AG04449 (cell line): ENCODE measurements around the gene TTLL8.

Source experiments
- CTCF ChIA-PET: fragments of 350-600 bp; formaldehyde crosslinking; extraction: SDS; loops from one replicate; lab custom pipeline; 2021; ENCODE audit warnings: antibody characterized with exemption; lab: Yijun Ruan, JAX
- POLR2A ChIA-PET: fragments of 400-600, 350-600 bp; formaldehyde crosslinking; extraction: SDS; loops from one replicate; lab custom pipeline; 2020; ENCODE audit warnings: antibody characterized with exemption, inconsistent platforms; lab: Yijun Ruan, JAX
- DNase-seq: peaks from one replicate; pipeline ENCODE4 v3.0.0-alpha.2; 2010; ENCODE audit warnings: low read depth, low spot score
- H3K4me3 ChIP-seq: 2 replicates; pipeline ENCODE4 v1.5.1; 2011; ENCODE audit warnings: low read depth, mild to moderate bottlenecking, control low read depth, low read length
- TF ChIP-seq, protein P1 (sequence below): IDR thresholded peaks from one replicate; pipeline ENCODE4 v1.5.1; 2011; ENCODE audit warnings: mild to moderate bottlenecking, moderate library complexity, low read length, control low read depth, inconsistent platforms; ENCODE audit not compliant: insufficient read depth; ENCODE audit errors: missing control alignments

The TTLL8 gene

DNA sequence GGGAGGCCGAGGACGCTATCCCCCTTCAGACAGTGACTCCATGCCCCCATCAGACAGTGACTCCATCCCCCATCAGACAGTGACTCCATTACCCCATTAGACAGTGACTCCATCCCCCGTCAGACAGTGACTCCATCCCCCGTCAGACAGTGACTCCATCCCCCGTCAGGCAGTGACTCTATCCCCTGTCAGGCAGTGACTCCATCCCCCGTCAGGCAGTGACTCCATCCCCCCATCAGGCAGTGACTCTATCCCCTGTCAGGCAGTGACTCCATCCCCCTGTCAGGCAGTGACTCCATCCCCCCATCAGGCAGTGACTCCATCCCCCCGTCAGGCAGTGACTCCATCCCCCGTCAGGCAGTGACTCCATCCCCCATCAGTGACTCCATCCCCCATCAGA lies 9.1 kb upstream of the TTLL8 start:
- ChIA-PET CTCF (no interaction called here), POLR2A (no interaction called here)
- DNase-seq, result no peak
- TF ChIP-seq, protein P1, sequence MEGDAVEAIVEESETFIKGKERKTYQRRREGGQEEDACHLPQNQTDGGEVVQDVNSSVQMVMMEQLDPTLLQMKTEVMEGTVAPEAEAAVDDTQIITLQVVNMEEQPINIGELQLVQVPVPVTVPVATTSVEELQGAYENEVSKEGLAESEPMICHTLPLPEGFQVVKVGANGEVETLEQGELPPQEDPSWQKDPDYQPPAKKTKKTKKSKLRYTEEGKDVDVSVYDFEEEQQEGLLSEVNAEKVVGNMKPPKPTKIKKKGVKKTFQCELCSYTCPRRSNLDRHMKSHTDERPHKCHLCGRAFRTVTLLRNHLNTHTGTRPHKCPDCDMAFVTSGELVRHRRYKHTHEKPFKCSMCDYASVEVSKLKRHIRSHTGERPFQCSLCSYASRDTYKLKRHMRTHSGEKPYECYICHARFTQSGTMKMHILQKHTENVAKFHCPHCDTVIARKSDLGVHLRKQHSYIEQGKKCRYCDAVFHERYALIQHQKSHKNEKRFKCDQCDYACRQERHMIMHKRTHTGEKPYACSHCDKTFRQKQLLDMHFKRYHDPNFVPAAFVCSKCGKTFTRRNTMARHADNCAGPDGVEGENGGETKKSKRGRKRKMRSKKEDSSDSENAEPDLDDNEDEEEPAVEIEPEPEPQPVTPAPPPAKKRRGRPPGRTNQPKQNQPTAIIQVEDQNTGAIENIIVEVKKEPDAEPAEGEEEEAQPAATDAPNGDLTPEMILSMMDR, result no peak
- no peak overlapping the region for H3K4me3 ChIP-seq

DNA sequence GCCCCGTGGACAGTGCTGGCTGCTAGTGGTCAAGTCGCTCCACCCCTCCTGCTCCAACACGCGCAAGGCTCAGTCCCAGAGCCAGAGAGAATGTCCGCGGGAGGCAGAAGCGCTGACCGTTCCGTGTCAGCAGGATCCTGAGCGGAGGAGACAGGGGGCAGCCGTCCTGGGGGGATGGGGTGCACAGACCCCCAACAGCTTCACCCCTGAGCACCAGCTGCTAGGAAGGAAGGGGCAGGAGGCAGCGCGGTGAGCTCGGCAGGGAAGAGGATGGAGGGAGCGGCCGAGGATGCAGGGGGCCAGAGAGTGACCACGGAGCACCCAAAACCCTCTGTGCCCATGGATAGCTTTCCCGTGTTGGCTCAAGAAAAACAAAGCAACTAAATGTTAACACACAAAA lies 6.4 kb upstream of the TTLL8 start:
- ChIA-PET POLR2A (no interaction called here), CTCF (interaction anchor here (0.7 to 2.6 kb wide), 2 partner anchors 34 to 88 kb away, joined by 3 to 7 read pairs; no protein-coding TSS in a partner anchor)
- no peak overlapping the region for H3K4me3 ChIP-seq
- TF ChIP-seq, protein P1, result no peak
- DNase-seq, result no peak

DNA sequence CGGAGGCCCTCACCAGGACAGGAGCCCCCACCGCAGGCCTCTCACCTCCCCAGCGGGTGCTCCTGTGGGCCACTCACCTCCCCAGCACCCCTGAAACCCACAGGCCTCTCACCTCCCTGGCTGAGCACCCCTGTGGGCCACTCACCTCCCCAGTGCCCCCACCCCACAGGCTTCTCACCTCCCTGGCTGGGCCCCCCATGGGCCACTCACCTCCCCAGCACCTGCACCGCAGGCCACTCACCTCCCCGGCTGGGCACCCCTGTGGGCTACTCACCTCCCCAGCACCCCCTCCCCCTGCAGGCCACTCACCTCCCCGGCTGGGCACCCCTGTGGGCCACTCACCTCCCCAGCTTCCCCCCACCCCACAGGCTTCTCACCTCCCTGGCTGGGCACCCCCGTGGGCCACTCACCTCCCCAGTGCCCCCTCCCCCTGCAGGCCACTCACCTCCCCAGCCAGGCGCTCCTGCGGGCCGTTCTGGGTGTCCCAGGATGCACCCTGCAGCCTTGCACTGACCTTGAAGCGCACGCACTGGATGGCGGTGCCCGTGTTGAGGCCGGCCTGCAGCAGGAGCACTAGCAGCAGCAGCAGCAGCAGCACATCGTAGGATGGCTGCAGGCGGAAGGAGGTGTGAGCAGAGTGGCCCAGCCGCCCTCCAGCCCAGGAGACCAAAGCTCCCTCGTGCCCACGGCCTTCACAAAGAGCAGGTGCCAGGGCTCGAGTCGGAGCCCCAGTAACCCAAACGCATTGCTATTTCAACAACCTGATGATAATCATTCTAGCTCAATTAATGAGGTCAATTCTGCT lies 5.7 kb upstream of the TTLL8 start:
- TF ChIP-seq, protein P1, result no peak
- no peak for DNase-seq
- H3K4me3 ChIP-seq, result no peak overlapping the region
- POLR2A ChIA-PET, result no interaction called here
- CTCF ChIA-PET, result interaction anchor here (0.7 to 2.6 kb wide), 2 partner anchors 34 to 87 kb away, joined by 3 to 7 read pairs; no protein-coding TSS in a partner anchor

DNA sequence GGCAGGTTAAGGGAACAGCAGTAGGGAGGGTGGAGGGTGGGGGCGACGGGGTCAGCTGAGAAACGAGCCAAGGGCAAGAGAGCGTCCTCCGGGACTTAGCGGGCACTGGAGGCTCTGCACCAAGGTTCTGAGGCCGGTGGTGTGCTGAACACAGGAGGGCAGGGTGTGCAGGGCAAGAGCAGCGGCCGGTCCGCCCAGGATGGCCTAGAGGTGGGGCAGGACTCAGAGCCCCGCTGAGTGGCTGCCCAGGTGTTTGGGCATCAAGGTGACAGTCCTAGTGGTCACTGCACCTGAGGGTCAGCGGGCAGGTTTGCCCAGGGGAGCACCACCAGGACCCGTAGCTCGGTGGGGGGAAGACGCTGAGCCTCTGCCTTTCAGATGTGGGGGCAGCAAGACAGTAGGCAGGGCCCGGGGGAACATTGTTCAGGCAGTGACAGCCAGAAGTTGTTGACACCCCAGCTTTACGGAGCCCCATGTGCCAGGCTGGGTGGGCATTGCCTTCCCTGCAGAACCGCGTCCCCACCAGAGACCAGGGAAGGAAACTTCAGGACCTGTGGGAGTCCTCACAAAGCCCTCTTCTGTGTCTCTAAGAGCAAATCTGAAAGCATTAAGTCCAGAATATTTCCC lies 4.5 kb upstream of the TTLL8 start:
- ChIA-PET CTCF (no interaction called here), POLR2A (no interaction called here)
- no peak for DNase-seq
- no peak overlapping the region for H3K4me3 ChIP-seq
- TF ChIP-seq, protein P1, result no peak

DNA sequence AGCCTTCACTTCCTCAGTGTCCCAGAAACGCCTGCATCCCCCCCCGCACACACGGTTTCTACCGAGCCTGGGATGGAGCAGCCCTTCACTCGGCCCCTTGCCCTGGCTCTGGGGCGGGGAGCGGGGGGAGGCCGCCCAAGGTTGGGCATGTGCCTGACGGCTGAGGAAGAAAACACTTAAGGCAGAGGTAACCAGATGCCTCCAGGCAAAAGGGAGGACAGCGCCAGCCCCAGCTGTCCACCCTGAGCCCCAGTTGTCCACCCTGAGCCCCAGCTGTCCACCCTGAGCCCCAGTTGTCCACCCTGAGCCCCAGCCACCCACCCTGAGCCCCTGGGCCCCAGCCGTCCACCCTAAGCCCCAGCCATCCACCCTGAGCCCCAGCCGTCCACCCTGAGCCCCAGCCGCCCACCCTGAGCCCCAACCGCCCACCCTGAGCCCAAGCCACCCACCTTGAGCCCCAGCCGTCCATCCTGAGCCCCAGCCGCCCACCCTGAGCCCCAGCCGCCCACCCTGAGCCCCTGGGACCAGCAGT lies 3.8 kb upstream of the TTLL8 start:
- ChIA-PET CTCF (no interaction called here), POLR2A (no interaction called here)
- no peak overlapping the region for H3K4me3 ChIP-seq
- no peak for DNase-seq
- TF ChIP-seq, protein P1, result no peak
